Right ventricle myocardium inferior (tissue), 1 donor: ENCODE data around the gene NHERF1. TPM values are rescaled to one million over a fixed set of nuclear protein-coding genes. Genes with fewer than 3 reads are reported as not detected.
A peak's percentile ranks its signal among the peaks of the same experiment; 100 is the strongest.

Source experiments
- ATAC-seq: fragments of 200-7000 bp; cut with Tn5 transposase; one replicate; pipeline ENCODE4 v1.9.1; 2020; ENCODE audit warnings: mild to moderate bottlenecking, moderate library complexity
- DNase-seq: peaks from one replicate; pipeline ENCODE4 v3.0.0; 2021; ENCODE audit errors: missing footprints
- intact Hi-C: fragments of 100-400 bp; cut with DNase I; formaldehyde crosslinking; loops from one replicate; pipeline ENCODE4 v1.11.0; 2022
- total RNA-seq: library from RNA; stranded (reverse); fragmentation: NEBNext Ultra II Directional; extraction: Animal tissue kit (Norgen Biotek cat#: 25700); gene quantifications from one replicate; pipeline ENCODE4 v1.2.1, GENCODE V29; 2021
- donor health status: DM: no; HTN: yes; CAD: no; lungs with severe emphysema.

The NHERF1 gene
- total RNA-seq, 1 donor from 2014 or later = 15.9 TPM

DNA sequence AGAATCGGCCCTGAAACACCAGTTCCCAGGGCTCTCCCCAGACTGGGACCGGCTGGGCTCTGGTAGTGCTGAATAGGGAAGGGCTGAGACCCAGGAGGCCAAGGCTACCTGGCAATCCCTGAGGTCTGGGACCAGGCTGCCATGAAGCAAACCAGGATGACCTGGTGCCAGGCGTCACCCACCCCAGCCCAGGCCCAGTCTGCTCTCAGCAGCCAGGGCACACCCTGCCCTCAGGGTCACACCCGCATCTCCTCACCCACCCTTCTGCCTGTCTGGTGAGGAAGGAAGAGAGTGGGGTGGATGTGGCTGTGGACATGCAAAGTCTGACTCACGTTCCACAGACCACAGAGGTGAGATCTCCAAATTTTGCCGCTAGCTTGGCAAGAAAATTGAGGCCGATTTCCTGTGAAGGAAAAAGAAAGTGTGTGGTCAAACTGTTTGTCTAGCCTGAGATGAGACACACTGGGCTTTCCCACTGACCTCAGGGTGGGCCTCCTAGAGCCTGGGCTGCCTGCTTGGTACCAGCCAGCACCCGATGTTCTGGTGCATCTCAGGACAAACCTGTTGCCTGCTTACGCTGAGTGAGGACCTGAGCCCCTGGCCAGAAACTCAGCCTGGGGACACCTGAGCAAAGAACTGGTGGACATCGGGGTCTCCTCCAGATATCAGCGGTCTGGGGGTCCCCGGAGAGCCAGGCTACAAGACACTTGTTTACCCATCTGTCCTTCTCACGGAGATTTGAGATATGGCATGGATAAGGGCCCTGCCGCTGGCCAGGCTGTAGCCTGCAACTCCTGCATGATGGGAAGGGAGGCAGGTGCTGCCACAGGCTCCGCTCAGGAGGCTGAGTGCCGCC, 17.7 kb upstream of the NHERF1 start:
- ATAC-seq = no peak
- intact Hi-C loops = no loop called here

GRCh38 chr17:74731347-74731605, 17.2 kb upstream of the NHERF1 start:
- DNase-seq (no peak), ATAC-seq (no peak)
- intact Hi-C loops = no loop called here

More for the DNA sequence above, 17.7 kb upstream of the NHERF1 start:
- no peak for DNase-seq

DNA sequence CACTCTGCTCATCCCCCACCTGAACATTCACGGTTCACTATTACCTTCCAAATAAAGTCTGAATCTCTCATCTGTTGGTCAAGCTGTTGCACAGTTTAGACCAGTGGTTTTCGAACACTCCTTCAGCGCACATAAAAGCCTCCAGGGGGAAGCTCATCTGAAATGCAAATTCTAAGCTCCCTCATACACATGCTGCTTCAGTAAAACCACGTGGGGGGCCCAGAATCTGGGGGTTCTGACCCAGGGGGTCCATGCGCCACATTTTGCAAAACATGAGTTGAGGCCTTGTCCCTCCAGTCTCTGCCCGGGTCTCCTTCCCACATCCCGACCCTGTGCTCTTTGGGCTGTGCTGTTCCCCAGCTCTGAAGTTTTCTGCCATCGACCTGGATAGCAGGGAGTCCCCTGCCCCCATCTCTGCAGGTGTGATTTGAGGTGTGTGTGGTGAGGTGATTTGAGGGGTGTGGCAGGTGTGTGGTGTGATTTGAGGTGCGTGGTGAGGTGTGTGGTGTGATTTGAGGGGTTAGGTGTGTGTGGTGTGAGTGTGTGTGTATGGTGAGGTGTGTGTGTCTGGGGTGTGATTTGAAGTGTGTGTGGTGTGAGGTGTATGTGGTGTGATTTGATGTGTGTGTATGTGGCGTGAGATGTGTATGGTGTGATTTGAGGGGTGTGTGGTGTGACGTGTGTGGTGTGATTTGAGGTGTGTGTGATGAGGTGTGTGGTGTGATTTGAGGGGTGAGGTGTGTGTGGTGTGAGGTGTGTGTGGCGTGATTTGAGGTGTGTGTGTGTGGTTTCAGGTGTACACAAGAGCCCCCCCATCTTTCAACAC, 16.2 kb upstream of the NHERF1 start:
- DNase-seq (no peak), ATAC-seq (no peak)
- intact Hi-C loops = no loop called here

GRCh38 chr17:74733365-74734122, 14.9 kb upstream of the NHERF1 start:
- intact Hi-C loops = no loop called here
- no peak for DNase-seq
- ATAC-seq = no peak

DNA sequence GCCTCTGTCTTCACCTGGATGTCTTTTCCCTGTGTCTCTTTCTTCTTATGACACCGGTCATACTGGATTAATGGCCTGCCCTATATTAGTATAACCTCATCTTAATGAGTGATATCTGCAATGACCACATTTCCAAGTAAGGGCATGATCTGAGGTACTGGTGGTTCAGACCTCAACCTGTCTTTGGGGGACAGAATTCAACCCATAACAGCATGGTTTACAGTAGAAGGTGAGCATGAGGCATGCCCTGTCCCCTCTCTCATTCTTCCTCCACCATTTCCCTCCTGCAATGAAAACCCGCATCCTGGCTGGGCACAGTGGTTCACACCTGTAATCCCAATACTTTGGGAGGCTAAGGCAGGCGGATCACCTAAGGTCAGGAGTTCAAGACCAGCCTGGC, 14.2 kb upstream of the NHERF1 start:
- intact Hi-C loops = no loop called here
- ATAC-seq (no peak), DNase-seq (no peak)

DNA sequence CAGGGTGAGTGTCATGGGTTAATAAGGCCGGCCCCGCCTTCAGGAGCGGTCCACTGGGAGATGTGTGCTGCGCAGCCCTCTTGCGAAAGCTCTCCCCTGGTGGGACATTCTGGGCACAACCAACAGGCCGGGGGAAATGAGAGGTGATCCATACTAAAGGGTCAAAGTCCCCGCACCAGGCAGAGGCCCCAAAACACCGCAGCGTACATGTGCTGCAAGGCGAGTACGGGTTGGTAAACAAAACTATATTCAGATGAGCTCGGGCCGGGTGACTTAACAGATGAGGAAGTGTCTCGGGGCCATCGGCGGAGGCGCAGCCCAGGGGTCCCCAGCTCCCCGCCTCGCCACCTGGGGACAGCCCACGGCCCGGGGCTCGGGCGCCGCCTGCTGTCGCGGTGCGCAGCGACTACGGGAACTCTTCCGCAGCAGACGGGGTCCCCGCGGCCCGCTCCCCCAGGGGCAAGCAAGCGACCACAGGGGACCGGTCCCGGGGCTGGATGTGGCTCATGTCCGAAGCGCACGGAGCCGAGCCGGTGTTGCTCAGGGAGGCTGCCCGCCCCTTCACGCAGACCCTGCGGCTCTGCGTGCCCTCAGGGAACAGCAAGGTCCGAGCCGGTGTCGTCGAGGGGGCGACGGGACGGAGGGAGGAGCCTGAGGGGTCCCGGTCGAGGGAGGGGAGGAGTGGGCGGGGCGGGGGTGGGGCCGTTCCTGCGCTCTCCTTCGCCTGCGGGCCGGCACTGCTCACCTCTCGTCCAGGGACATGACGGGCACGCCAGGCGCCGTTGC, 11.7 kb upstream of the NHERF1 start, which contains the start of gene RAB37:
Gene RAB37, plus strand, starts transcription at position 744 of the 786 bp plus-strand sequence. Its CDS starts 17 bp downstream, at position 761.
- DNase-seq = peak; percentile 82
- intact Hi-C loops = loop anchor here (5.0 kb wide), 1 partner anchor 79 kb away; no protein-coding TSS in a partner anchor
- ATAC-seq = peak; percentile 80

GRCh38 chr17:74737299-74738050, 11.0 kb upstream of the NHERF1 start:
- ATAC-seq = peak; percentile 6
- intact Hi-C loops = loop anchor here (5.0 kb wide), 1 partner anchor 80 kb away; no protein-coding TSS in a partner anchor

DNA sequence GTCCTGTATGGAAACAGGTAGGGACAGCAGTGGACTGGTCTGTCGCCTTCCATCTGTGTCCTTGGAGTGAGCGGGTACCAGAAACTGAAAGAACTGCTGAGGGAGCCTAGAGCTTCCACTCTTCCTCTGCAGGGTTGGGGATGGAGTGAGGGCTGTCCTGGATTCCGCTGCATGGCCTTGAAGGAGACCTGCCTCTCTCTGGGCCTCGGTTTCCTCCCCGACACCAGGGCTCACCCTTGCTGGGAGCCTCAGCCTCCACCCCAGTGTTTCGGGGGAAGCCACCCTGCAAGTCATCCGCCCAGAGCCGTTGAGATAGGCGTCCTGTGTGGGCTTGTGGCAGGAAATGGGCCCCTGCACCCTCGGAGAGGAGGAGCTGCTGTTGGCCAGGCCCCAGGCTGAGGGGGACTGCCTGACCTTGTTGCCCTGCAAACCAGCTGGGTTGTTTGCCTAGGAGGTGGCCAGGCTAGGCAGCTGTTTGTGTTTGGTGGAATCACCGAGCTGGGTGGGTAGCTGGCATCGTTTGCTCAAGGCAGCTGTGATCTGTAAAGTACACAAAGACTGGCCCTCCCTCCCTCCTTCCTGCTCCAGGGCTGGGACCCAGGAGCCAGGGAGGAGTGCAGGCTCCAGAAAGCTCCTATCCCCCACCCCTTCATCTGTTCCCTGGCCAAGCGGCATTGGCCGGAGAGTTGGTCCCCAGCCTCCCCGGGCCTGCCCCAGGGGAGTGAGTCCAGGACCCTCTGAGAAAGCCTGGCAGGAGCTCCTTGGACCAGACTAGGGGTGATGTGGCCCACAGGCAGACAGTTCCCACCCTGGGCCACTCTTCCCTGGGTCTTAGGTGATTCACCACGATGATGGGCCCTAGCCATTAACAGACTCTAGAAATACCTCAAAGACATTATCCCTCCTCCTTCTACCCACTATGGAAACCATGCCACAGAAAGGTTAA, 10.1 kb upstream of the NHERF1 start:
- DNase-seq = no peak
- ATAC-seq = peak; percentile 47
- intact Hi-C loops = loop anchor here (5.0 kb wide), 1 partner anchor 81 kb away; no protein-coding TSS in a partner anchor

More at GRCh38 chr17:74737299-74738050, 11.0 kb upstream of the NHERF1 start:
- DNase-seq = no peak

GRCh38 chr17:74739227-74739831, 9.1 kb upstream of the NHERF1 start:
- intact Hi-C loops = loop anchor here (5.0 kb wide), 1 partner anchor 82 kb away; no protein-coding TSS in a partner anchor
- no peak for ATAC-seq
- no peak for DNase-seq

DNA sequence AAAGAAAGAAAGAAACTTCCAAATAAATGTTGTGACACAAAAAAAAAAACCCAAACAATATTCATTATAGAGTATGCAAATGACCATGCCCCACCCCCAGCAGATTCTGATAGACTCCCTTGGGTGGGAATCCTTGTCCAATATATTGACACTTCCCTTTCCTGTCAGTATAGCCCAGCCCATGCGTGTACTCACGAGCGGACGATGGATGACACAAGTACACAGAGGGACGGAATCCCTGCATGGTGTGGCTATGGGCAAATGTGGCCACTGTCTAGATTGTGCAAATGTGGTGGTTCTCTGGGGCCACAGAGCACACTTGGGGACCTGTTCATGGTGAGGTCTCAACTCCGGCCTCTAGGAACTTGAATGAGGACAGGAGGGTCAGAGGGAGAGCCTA, 8.3 kb upstream of the NHERF1 start:
- intact Hi-C loops = loop anchor here (5.0 kb wide), 1 partner anchor 217 kb away; no protein-coding TSS in a partner anchor
- no peak for DNase-seq

GRCh38 chr17:74740641-74741387, 7.6 kb upstream of the NHERF1 start:
- intact Hi-C loops = loop anchor here (5.0 kb wide), 1 partner anchor 216 kb away; no protein-coding TSS in a partner anchor
- no peak for ATAC-seq
- no peak for DNase-seq

More for the DNA sequence above, 8.3 kb upstream of the NHERF1 start:
- no peak for ATAC-seq

- intact Hi-C loops = loop anchor here (5.0 kb wide), 1 partner anchor 215 kb away; no protein-coding TSS in a partner anchor
- no peak for DNase-seq
- ATAC-seq = no peak
Measured at GRCh38 chr17:74742153-74742515, 6.3 kb upstream of the NHERF1 start.

DNA sequence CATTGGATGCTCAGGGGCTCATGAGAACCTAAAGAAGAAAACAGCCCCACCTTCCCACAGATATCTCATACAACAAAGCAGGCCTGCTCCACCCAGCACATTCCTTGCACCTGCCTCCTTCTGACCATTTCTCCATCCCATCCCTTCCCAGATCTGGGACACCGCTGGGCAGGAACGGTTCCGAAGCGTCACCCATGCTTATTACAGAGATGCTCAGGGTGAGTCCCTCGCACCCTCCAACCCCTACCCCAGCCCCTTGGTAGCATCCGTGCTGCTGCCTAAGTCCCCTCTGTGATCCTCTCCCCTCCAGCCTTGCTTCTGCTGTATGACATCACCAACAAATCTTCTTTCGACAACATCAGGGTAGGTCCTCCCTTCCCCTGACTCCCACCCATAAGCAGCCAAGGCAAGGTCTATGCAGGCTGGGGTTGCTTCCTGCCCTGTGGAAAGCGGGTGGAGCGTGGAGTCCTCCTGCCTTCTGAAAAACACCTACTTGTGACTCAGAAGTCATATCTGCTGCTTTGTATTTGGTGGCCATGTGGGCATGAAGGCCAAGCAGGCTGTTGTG, 5.4 kb upstream of the NHERF1 start:
- DNase-seq (no peak), ATAC-seq (no peak)
- intact Hi-C loops = loop anchor here (5.0 kb wide), 1 partner anchor 214 kb away; no protein-coding TSS in a partner anchor

DNA sequence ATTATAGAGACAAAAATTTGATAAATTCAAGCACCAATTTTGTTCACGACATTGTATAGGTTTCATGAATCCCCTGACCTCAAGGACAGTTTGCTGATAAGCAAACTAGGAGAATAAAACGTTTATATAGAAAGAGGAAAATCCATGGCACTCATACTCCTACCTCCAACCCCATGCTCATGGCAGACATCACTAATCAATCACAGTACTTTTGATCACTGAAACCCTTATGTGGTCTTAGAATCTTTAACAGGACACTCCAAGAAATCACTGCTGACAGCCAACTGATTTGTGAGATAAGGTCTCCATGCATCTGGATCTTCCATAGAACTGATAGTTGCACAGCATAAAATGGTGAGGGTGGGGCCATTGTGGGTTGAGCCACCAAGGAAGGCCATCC, 4.7 kb upstream of the NHERF1 start:
- no peak for ATAC-seq
- intact Hi-C loops = loop anchor here (1.0 to 5.0 kb wide), 3 partner anchors 26 to 214 kb away; no protein-coding TSS in a partner anchor
- DNase-seq = no peak

DNA sequence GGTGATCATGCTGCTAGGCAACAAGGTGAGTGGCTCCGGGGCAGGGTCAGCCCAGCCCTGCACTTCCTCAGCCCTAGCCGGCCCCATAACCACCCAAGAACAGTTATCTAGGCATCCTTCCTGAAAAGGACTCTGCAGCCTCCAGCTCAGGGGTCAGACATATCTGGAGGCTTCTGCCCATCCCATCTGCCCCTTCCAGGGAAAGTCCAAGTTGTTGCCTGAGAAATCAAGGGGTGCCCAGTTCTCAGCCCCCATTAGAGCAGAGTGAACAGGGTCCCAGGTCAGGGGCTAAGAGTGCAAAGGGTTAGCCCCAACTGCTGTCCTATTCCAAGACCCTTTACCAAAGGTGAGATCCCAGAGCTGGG, 4.1 kb upstream of the NHERF1 start:
- DNase-seq (no peak), ATAC-seq (no peak)
- intact Hi-C loops = loop anchor here (1.0 to 5.0 kb wide), 3 partner anchors 25 to 213 kb away; no protein-coding TSS in a partner anchor
